GM18502 (cell line): ENCODE data around the gene RUFY1.
"Not testable (repeated sequence)": the region's sequence is repeated elsewhere in the genome, so short reads cannot be mapped to it uniquely, and the experiment has no call there.

Experiments used
- ATAC-seq: cut with Tn5 transposase; IDR thresholded peaks from one replicate; pipeline ENCODE4 v1.9.1; 2021; ENCODE audit warnings: mild to moderate bottlenecking; ENCODE audit not compliant: unreplicated experiment, poor library complexity

RUFY1 gene

DNA sequence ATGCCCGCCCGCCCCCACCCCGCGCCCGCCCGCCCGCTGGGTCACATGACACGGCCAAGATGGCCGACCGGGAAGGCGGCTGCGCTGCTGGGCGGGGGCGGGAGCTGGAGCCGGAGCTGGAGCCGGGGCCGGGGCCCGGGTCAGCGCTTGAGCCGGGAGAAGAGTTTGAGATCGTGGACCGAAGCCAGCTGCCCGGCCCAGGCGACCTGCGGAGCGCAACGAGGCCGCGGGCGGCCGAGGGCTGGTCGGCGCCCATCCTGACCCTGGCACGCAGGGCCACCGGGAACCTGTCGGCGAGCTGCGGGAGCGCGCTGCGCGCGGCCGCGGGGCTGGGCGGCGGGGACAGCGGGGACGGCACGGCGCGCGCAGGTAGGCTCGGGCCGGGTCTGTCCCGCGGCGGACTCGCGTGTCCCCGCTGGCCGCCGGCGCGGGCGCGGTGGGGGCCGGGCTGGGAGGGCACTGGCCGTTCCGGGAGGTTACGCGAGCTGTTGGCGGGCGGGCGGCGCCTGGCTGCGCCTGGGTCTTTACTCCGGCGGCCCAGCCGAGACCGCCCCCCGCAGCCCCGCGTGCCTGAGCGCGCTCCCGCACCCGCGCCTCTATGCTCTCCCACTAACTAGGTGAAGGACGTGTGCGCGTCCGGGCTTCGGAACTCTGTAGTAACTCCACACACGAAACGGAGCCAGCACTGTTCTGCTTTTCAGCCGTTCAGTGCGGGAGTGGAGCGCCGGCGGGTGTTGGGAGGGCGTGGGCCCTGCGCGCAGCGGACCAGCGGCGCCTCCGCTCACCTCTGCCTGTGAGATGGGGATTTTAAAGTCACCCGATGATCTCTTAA lies at the start of gene RUFY1:
RUFY1 (plus strand) TSS at position 44 of the 832 bp plus-strand sequence; CDS start at position 60, 16 bp downstream.
- ATAC-seq, result peak; percentile 87

DNA sequence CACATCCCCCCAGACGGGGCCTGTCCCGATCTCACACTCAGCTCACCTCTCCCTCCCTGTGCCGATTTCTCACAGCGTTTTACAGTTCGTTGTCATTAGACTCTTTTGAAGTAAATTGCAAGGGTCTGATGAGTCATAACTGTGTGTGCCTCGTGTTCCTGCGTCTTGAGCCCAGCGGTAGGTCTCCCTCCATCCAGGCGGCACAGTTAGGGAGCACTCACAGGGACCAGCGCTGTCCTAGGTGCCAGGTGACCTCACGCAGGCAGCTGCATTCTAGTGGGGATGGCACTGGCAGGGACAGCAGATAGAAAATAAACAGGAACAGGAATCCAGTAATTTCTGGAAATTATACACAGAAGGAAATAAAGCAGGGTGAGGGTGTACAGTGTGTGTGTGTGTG lies 48.4 kb upstream of the RUFY1 start:
- ATAC-seq, result not testable (repeated sequence)

DNA sequence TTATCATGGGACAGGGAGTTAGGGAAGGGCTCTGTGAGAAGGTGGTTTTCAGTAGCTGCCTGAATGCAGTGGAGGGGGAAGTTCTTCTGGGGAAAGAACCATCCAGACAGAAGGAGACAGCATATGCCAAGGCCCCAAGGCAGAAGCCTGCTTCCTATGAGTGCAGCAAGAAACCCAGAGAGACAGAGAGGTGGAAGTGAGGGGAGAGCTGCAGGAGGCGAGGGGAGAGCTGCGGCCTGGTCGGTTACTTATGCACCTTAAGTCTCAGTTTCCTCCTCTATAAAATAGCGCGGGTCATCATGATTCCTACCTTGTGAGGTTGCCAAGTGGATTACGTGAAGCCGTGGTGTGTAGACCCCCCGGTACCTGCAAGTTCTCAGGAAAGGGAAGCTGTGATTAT lies 47.9 kb upstream of the RUFY1 start:
- not testable (repeated sequence) for ATAC-seq

GRCh38 chr5:179504191-179504590 lies 46.2 kb upstream of the RUFY1 start:
- no peak for ATAC-seq

GRCh38 chr5:179504600-179505396 lies 45.6 kb upstream of the RUFY1 start:
- ATAC-seq, result no peak

GRCh38 chr5:179505636-179506261 lies 44.6 kb upstream of the RUFY1 start:
- no peak for ATAC-seq

- no peak for ATAC-seq
Measured at GRCh38 chr5:179509239-179509638, 41.1 kb upstream of the RUFY1 start.

- no peak for ATAC-seq
Measured at GRCh38 chr5:179509845-179510244, 40.5 kb upstream of the RUFY1 start.

- no peak for ATAC-seq
Measured at GRCh38 chr5:179512452-179513000, 37.8 kb upstream of the RUFY1 start.

DNA sequence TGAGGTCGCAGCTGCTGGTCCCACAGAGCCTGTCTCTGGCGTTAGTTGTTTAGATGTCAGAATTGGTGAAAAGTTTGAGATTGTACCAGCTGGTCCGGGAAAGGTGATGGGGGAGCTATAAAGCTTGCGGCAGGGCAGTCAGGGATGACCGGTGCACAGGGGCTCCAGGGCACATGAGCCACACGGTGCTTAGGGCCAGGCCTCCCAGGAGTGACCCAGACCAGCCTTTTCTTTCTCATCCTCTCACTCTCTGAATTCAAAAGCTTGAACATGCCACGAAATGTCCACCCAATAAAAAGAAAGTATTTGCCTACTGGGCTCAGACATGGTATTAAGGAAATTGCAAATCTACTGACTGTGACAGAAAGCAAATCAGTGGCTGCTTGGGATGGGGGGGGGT lies 34.9 kb upstream of the RUFY1 start:
- not testable (repeated sequence) for ATAC-seq

DNA sequence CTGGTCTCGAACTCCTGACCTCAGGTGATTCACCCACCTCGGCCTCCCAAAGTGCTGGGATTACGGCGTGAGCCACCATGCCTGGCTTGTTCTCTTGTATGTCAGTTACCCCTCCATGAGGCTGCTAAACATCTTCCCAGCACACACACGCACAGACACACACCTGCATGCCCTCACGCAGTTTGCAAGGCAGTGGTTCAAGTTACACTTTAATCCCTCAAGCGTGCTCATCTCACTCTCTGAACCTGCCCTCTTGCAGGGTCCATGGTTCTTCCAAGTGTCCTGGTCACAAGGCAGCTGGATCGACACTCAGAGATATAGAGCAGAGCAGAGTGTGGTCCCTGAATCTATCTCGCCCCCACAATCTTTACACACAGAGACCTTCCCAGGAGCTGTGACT lies 34.1 kb upstream of the RUFY1 start:
- no peak for ATAC-seq

GRCh38 chr5:179517746-179518145 lies 32.6 kb upstream of the RUFY1 start:
- not testable (repeated sequence) for ATAC-seq

DNA sequence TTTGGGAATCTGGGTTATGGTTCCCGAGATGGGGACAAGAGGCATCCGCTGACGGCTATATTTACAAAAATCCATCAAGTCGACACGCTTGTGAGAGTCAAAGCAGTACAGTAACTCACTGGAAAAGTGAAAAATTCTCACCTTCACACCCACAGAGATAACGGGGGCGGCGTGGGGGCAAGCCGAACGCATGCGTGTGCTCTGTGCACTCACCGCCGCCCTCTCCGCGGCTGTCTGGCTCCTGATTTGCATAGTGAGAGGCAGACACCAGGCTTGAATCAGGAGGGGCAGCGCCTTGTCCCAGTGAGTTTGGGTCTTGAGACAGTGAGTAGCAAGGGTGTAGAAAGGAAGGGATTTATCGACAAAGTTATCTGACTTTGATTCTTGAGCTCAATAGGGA lies 32.0 kb upstream of the RUFY1 start:
- ATAC-seq, result peak; percentile 58

GRCh38 chr5:179519416-179520070 lies 30.8 kb upstream of the RUFY1 start:
- not testable (repeated sequence) for ATAC-seq

DNA sequence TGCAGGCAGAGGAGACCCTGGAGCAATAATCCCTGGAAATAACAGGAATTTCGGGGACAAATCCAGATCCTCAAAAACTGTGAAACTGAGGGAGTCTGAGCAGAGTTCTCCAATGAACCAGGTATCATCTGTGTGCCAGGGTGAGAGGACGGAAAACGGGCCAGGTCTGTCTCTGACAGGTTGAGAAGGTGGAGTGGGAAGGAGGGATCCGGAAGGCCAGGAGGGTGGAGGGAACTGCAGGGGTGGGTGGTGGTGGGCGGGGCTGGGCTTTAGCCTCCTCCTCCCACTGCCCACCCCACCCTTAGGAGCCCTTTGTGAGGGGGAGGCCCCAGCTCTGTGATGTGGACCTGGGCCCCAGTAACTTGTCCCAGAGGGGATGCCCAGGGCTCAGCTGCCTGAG lies 28.2 kb upstream of the RUFY1 start:
- not testable (repeated sequence) for ATAC-seq

DNA sequence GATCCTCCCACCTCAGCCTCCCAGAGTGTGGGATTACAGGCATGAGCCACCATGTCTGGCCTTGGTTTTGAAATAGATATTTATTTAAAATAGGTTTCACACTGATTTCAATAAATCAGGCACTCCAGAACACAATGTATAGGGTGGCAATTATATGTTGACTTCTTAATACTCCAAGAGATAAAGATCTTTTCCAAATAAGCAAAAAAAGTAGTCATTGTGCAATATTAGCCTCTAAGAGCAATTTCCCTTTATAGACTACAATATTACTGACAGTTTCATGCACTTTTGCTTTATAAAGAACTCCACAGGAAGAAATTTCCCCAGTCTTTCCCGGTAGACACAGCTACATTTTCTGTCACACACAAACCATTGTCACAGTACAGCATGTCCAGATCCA lies 23.4 kb upstream of the RUFY1 start:
- no peak for ATAC-seq

GRCh38 chr5:179530069-179530998 lies 20.0 kb upstream of the RUFY1 start:
- ATAC-seq, result peak; percentile 69

GRCh38 chr5:179533024-179533423 lies 17.3 kb upstream of the RUFY1 start:
- no peak for ATAC-seq

- peak; percentile 69 for ATAC-seq
Measured at GRCh38 chr5:179533907-179534306, 16.4 kb upstream of the RUFY1 start.
